Esophagus squamous epithelium (tissue), 5 donors: Measurements from ENCODE around the gene EEF1AKMT1. TPM values are rescaled to one million over a fixed set of nuclear protein-coding genes. Genes with fewer than 3 reads are reported as not detected.

Source experiments
- DNase-seq: peaks from one replicate; lab custom pipeline; 2025; lab: John Stamatoyannopoulos, UW
- H3K27ac ChIP-seq, 4 donors: fragments of 200-600 bp; sonication (generic); one replicate each; pipeline ENCODE4 v1.5.1; 2016 to 2019; ENCODE audit warnings: mild to moderate bottlenecking in 1 of 4
- H3K27me3 ChIP-seq, 4 donors: fragments of 200-600 bp; sonication (generic); 1 replicate in 3 of 4; 2 replicates in 1 of 4; pipeline versions ENCODE4 v1.5.1 to v1.6.0; 2017 to 2021; ENCODE audit warnings: antibody characterized with exemption in 1 of 4
- H3K36me3 ChIP-seq, 3 donors: fragments of 200-600 bp; sonication (generic); one replicate each; pipeline ENCODE4 v1.5.1; 2016 to 2019
- H3K4me1 ChIP-seq, 3 donors: fragments of 200-600 bp; sonication (generic); one replicate each; pipeline ENCODE4 v1.5.1; 2017 to 2019
- H3K4me3 ChIP-seq, 4 donors: fragments of 200-600 bp; sonication (generic); 1 replicate in 3 of 4; 2 replicates in 1 of 4; pipeline ENCODE4 v1.5.1; 2016 to 2019; ENCODE audit warnings: mild to moderate bottlenecking in 2 of 4, moderate library complexity in 1 of 4
- H3K9me3 ChIP-seq, 3 donors: fragments of 200-600 bp; sonication (generic); one replicate each; pipeline ENCODE4 v1.5.1; 2016 to 2019
- POLR2A ChIP-seq, 4 donors: fragments of 450-650 bp; IDR thresholded peaks; one replicate each; pipeline ENCODE4 v1.6.1; 2017; ENCODE audit warnings: antibody characterized with exemption in 4 of 4, mild to moderate bottlenecking in 4 of 4, moderate library complexity in 3 of 4
- WGBS, 2 donors: methylation state at CpG; one replicate each; pipeline ENCODE4 v1.1.5; 2018; 5-methylcytosine and 5-hydroxymethylcytosine counted together
- intact Hi-C: fragments of 100-400 bp; cut with DNase I; formaldehyde crosslinking; loops from one replicate; pipeline ENCODE4 v1.15.0; 2022
- total RNA-seq, 4 donors: library from RNA; depleted of rRNA; stranded (reverse); fragments of >200 nt; gene quantifications; one replicate each; pipeline ENCODE4 v1.1.0, GENCODE V29; 2016
- TF ChIP-seq, protein P1 (sequence below), 6 experiments: fragments of 450-650 bp in 4 of 6; fragments of 200-600 bp in 2 of 6; sonication (generic) in 2 of 6; IDR thresholded peaks; one replicate each; pipeline ENCODE4 v1.5.1; 2016 to 2019; ENCODE audit warnings: antibody characterized with exemption in 6 of 6, mild to moderate bottlenecking in 4 of 6, moderate library complexity in 4 of 6
- donor health status: DM: yes; HTN: yes; CAD: no.

EEF1AKMT1 gene
- total RNA-seq, 4 donors from 2014 or later: 2.2 to 8.4 (median 5.9) TPM

DNA sequence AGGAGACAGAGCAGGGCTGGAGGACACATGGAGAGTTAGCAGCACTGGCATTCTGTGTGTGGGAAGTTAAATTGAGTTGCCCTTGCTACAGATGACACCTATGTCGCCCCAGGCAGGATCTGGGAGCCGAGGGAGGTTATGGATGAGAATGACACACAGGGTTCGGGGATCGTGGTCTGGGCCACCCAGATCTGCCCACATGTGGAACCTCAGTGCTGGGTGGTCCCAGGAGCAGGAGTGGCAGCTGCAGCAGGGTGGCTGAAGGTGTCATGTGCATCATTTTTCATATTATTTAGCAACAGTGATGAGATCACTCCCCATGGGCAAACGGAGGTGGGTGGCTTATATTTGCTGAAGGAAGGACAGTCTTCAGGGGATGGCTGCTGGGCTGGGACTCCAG lies 67.1 kb downstream of the EEF1AKMT1 start:
- WGBS, 2 donors: 78 to 90% methylated on average over 4 to 5 of the region's 5 CpGs
- H3K36me3 ChIP-seq: no peaks in the 10 kb centered on the region
- TF ChIP-seq POLR2A (IDR thresholded peaks at IDR 0.05): no peak
- no peak overlapping the region for H3K4me3 ChIP-seq
- no peak for DNase-seq
- no peak overlapping the region for H3K27ac ChIP-seq
- peaks cover 4 to 34% (median 10%) of the 10 kb centered on the region in 3 donors for H3K4me1 ChIP-seq
- H3K9me3 ChIP-seq: no peaks in the 10 kb centered on the region
- peaks cover 0 to 16% (median 0%) of the 10 kb centered on the region in 4 donors for H3K27me3 ChIP-seq
- intact Hi-C loops: loop anchor here (10.0 kb wide), 1 partner anchor 212 kb away; no protein-coding TSS in a partner anchor

DNA sequence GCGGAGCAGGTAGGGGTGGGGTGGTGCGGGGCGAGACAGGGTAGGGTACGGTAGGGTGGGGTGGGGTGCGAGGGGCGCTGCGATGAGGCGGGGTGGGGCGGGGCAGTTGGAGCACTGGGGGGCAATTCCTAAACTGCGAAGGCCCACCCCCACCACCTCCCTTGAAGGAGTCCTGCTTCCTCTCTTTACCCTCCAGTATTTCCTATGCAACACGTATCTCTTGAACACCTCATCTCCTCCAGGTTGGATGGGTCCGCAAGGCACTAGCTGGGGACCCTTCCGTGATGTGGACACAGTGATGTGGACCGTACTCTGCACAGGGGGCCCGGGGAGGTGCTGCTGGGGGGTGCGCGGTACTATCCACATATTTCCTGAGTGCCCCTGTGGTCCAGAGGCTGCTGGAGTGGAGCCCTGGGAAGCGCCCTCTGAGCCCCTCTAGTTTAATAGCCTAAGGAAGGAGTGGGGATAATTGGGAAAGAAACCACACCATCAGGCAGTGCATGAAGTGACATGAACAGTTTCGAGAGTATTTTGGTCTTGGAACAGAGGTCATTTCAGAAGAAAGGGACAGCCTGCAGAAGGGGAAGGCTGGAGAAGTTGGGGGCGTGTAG lies 69.2 kb downstream of the EEF1AKMT1 start:
- no peak for DNase-seq
- peak overlapping the region in 3 of 4 donors; percentile 54 to 87 (median 83) for H3K27ac ChIP-seq
- H3K36me3 ChIP-seq: no peaks in the 10 kb centered on the region
- 31 to 53% methylated on average over 5 to 8 of the region's 20 CpGs for WGBS, 2 donors
- no peaks in the 10 kb centered on the region for H3K9me3 ChIP-seq
- H3K4me1 ChIP-seq: peaks cover 4 to 34% (median 7%) of the 10 kb centered on the region in 3 donors
- TF ChIP-seq POLR2A (IDR thresholded peaks at IDR 0.05): no peak
- TF ChIP-seq, protein P1, sequence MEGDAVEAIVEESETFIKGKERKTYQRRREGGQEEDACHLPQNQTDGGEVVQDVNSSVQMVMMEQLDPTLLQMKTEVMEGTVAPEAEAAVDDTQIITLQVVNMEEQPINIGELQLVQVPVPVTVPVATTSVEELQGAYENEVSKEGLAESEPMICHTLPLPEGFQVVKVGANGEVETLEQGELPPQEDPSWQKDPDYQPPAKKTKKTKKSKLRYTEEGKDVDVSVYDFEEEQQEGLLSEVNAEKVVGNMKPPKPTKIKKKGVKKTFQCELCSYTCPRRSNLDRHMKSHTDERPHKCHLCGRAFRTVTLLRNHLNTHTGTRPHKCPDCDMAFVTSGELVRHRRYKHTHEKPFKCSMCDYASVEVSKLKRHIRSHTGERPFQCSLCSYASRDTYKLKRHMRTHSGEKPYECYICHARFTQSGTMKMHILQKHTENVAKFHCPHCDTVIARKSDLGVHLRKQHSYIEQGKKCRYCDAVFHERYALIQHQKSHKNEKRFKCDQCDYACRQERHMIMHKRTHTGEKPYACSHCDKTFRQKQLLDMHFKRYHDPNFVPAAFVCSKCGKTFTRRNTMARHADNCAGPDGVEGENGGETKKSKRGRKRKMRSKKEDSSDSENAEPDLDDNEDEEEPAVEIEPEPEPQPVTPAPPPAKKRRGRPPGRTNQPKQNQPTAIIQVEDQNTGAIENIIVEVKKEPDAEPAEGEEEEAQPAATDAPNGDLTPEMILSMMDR (IDR thresholded peaks at IDR 0.05): no peak
- peak overlapping the region; percentile 44 to 86 (median 61) for H3K4me3 ChIP-seq
- intact Hi-C loops: loop anchor here (10.0 kb wide), 1 partner anchor 210 kb away; no protein-coding TSS in a partner anchor
- H3K27me3 ChIP-seq: peaks cover 0 to 32% (median 0%) of the 10 kb centered on the region in 4 donors

DNA sequence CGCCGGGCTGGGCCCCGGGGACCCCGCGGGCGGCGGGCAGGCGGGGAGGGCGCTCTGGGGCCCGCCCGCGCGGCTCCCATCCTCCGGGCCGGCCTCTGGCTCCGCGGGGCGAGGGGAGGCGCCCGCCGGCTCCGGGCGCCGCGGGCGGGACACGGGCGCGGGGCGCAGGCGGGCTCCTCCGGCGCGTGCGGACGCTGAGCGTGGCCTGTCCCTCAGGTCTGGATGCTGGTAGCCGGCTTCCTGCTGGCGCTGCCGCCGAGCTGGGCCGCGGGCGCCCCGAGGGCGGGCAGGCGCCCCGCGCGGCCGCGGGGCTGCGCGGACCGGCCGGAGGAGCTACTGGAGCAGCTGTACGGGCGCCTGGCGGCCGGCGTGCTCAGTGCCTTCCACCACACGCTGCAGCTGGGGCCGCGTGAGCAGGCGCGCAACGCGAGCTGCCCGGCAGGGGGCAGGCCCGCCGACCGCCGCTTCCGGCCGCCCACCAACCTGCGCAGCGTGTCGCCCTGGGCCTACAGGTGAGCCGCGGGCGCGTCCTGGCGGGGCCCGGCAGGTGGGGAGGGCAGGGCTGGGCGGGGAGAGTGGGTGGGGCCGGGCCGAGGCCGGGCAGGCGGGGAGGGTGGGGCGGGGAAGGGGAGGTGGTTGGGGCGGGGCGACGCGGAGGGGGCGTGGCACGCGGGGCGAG lies 69.8 kb downstream of the EEF1AKMT1 start:
- Histone ChIP-seq H3K27me3 (peaks cover 0 to 33% (median 0%) of the 10 kb centered on the region in 4 donors), H3K36me3 (no peaks in the 10 kb centered on the region), H3K9me3 (no peaks in the 10 kb centered on the region), H3K4me3 (peak overlapping the region; percentile 44 to 86 (median 61)), H3K27ac (peak overlapping the region in 3 of 4 donors; percentile 54 to 87 (median 83)), H3K4me1 (peaks cover 4 to 27% (median 7%) of the 10 kb centered on the region in 3 donors)
- intact Hi-C loops: loop anchor here (10.0 kb wide), 1 partner anchor 209 kb away; no protein-coding TSS in a partner anchor
- peak in 1 of 4 donors; percentile 33 for TF ChIP-seq POLR2A (IDR thresholded peaks at IDR 0.05)
- TF ChIP-seq, protein P1 (IDR thresholded peaks at IDR 0.05): peak in 5 of 6 experiments; percentile 25 to 79 (median 70)
- DNase-seq: peak; percentile 15
- WGBS, 2 donors: no CpG with 5 or more reads among the region's 98 CpGs

DNA sequence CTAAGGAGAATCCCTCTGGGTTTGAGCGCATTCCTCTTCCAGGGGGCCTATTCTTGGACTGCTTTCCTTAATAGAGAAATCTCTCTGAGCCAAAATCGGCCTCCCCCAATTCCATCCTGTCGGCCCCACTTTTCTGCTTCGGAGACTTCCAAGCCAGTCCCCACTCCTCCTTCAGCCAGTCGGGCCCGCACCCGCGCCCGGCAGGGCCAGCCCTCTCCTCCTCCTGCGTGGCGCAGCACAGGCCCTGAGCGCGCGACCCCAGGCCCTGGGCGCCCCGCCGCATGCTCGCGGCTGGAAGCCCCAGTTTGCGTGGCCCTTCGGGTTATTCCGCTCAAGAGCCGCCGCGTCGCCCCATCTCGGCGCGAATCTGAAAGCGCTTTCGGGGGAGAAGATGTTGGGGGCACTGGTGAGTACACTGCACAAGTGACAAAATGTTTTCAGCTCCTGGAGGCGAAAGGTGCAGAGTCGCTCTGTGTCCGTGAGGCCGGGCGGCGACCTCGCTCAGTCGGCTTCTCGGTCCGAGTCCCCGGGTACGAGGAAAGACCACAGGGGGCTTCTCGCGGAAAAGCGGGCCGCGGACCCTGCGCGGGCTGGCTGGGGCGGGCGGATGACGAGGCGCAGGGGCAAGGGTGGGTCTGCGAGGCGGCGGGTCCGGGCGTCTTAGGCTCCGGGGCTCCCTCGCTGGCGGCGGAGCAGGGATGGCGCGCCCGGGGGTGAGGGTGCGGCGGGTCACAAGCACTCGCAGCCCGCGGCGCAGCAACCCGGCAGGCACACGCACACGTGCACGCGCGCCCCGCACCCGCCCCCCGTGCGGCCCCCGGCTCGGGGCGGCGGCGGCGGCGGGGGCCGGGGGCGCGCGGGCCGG lies 70.6 kb downstream of the EEF1AKMT1 start, which contains the start of gene IL17D:
IL17D (plus strand) TSS at position 785 of the 865 bp plus-strand sequence. CDS start 303 bp downstream, outside the sequence.
- peak within 1 kb of the TSS; percentile 48 to 86 (median 61) for H3K4me3 ChIP-seq
- H3K4me1 ChIP-seq: peaks cover 4 to 27% (median 7%) of the 10 kb centered on the region in 3 donors
- no peak for DNase-seq
- H3K36me3 ChIP-seq: no peaks in the 10 kb centered on the region
- H3K27me3 ChIP-seq: peaks cover 0 to 33% (median 0%) of the 10 kb centered on the region in 4 donors
- peak within 1 kb of the TSS; percentile 52 to 87 (median 68) for H3K27ac ChIP-seq
- no peaks in the 10 kb centered on the region for H3K9me3 ChIP-seq
- WGBS, 2 donors: 3 to 7% methylated on average over 4 to 20 of the region's 94 CpGs
- TF ChIP-seq, protein P1 (IDR thresholded peaks at IDR 0.05): no peak
- no peak for TF ChIP-seq POLR2A (IDR thresholded peaks at IDR 0.05)
- intact Hi-C loops: loop anchor here (10.0 kb wide), 1 partner anchor 208 kb away; no protein-coding TSS in a partner anchor

DNA sequence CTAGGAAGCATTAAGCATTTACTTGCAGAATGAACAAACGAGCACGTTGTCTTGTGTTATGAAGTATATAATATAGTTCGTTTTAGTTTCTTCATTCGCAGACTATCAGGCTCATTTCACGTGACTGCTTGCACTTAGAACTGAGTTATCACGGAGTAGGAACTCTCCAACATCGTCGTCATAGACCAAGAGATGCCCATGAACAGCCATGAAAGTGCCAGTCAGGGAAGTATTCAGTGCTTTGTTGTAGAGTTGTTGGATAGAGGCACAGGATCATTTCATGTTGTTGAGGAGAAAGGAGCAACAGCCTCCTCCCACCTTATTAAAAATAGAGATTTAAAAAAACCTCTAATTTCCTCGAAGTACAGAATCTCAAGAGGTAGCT lies 71.2 kb downstream of the EEF1AKMT1 start:
- H3K4me1 ChIP-seq: peaks cover 4 to 27% (median 7%) of the 10 kb centered on the region in 3 donors
- H3K36me3 ChIP-seq: no peaks in the 10 kb centered on the region
- no peaks in the 10 kb centered on the region for H3K9me3 ChIP-seq
- 26 to 41% methylated on average over 9 of the region's 9 CpGs for WGBS, 2 donors
- H3K27me3 ChIP-seq: peaks cover 0 to 33% (median 0%) of the 10 kb centered on the region in 4 donors
- intact Hi-C loops: loop anchor here (10.0 kb wide), 1 partner anchor 208 kb away; no protein-coding TSS in a partner anchor
- peak overlapping the region in 3 of 4 donors; percentile 52 to 87 (median 83) for H3K27ac ChIP-seq
- peak overlapping the region; percentile 48 to 86 (median 61) for H3K4me3 ChIP-seq
- DNase-seq: no peak
- no peak for TF ChIP-seq POLR2A (IDR thresholded peaks at IDR 0.05)
- TF ChIP-seq, protein P1 (IDR thresholded peaks at IDR 0.05): no peak
